Esophagus (tissue), 2 donors: ENCODE results near the gene FNBP1L. TPM values are rescaled to one million over a fixed set of nuclear protein-coding genes. Genes with fewer than 3 reads are reported as not detected.

Experiments
- polyA plus RNA-seq, 2 donors: library from polyadenylated mRNA; stranded (reverse); fragments of 200-250 nt; gene quantifications; one replicate each; pipeline ENCODE4 v1.2.3, GENCODE V29; 2013
- donor health status: healthy with polysubstance abuse.
- donor health status: Bipolar disorder and iron deficiency.

Gene FNBP1L
- polyA plus RNA-seq, 2 donors: 4.7 to 7.9 TPM

Other genes with a start within 250 kb of the FNBP1L start
- 10 to 100 TPM in 1 of 2 donors, 1 to 10 TPM in 1; 7.0 to 17.9 TPM for gene DR1, start 102.2 kb upstream of the FNBP1L start, polyA plus RNA-seq
- 1 to 10 TPM; 7.5 to 9.4 TPM for gene BCAR3, start 233.7 kb downstream of the FNBP1L start, polyA plus RNA-seq